SK-N-SH (cell line): ENCODE measurements around the gene SNRPB. TPM values are rescaled to one million over a fixed set of nuclear protein-coding genes. Genes with fewer than 3 reads are reported as not detected.

Source experiments
- CTCF ChIA-PET: fragments of 300-600, 350-600 bp; formaldehyde crosslinking; extraction: SDS; loops from one replicate; lab custom pipeline; 2021; lab: Yijun Ruan, JAX
- POLR2A ChIA-PET: fragments of 350-600 bp; sonication (Branson Sonifier 250); formaldehyde crosslinking; extraction: SDS; loops from one replicate; lab custom pipeline; 2020; ENCODE audit warnings: antibody characterized with exemption, inconsistent platforms; lab: Yijun Ruan, JAX
- DNase-seq: peaks from one replicate; pipeline ENCODE4 v3.0.0; 2012
- H2AFZ ChIP-seq: fragments of 200-600 bp; sonication (generic); 2 replicates; pipeline ENCODE4 v1.8.1; 2016; ENCODE audit warnings: antibody characterized with exemption, mild to moderate bottlenecking, low read depth
- H3F3A ChIP-seq: fragments of 200-600 bp; sonication (generic); replicated peaks from 2 replicates; pipeline ENCODE3; 2016; ENCODE audit warnings: antibody characterized with exemption, mild to moderate bottlenecking; ENCODE audit not compliant: insufficient read depth
- H3K27ac ChIP-seq, 2 experiments: fragments of 200-500 bp in 1 of 2; fragments of 200-600 bp in 1 of 2; sonication (Bioruptor generic) in 1 of 2; sonication (generic), shearing (Covaris generic) in 1 of 2; 2 replicates each; pipeline versions ENCODE4 v1.5.1 to v1.6.1; 2014 to 2016; ENCODE audit warnings: low read depth in 2 of 2, inconsistent platforms in 1 of 2, low read length in 1 of 2, mild to moderate bottlenecking in 1 of 2, mixed read lengths in 1 of 2
- H3K27me3 ChIP-seq: fragments of 200-600 bp; sonication (generic), shearing (Covaris generic); 2 replicates; pipeline ENCODE4 v1.6.1; 2016; ENCODE audit warnings: mixed run types; ENCODE audit not compliant: insufficient read depth
- H3K36me3 ChIP-seq, 2 experiments: fragments of 200-500 bp in 1 of 2; fragments of 200-600 bp in 1 of 2; sonication (Bioruptor generic) in 1 of 2; sonication (generic) in 1 of 2; replicated peaks in 1 of 2; 2 replicates each; pipeline versions ENCODE3 to v1.5.1; 2014 to 2016; ENCODE audit warnings: low read length in 1 of 2, mild to moderate bottlenecking in 1 of 2; ENCODE audit not compliant: insufficient read depth in 2 of 2, control insufficient read depth in 1 of 2
- H3K4me1 ChIP-seq, 2 experiments: fragments of 200-500 bp in 1 of 2; fragments of 200-600 bp in 1 of 2; sonication (Bioruptor generic) in 1 of 2; sonication (generic), shearing (Covaris generic) in 1 of 2; 2 replicates each; pipeline versions ENCODE4 v1.5.1 to v1.6.1; 2014 to 2016; ENCODE audit warnings: low read depth in 1 of 2, low read length in 1 of 2, mixed run types in 1 of 2; ENCODE audit not compliant: insufficient read depth in 2 of 2, control insufficient read depth in 1 of 2
- H3K4me2 ChIP-seq: fragments of 200-600 bp; sonication (generic), shearing (Covaris generic); 2 replicates; pipeline ENCODE4 v1.6.1; 2017; ENCODE audit warnings: mixed run types
- H3K4me3 ChIP-seq, 2 experiments: fragments of 200-500 bp in 1 of 2; fragments of 200-600 bp in 1 of 2; sonication (Bioruptor generic) in 1 of 2; sonication (generic), shearing (Covaris generic) in 1 of 2; 2 replicates each; pipeline versions ENCODE4 v1.5.1 to v1.8.1; 2014 to 2016; ENCODE audit warnings: low read depth in 2 of 2, inconsistent platforms in 1 of 2, low read length in 1 of 2, mild to moderate bottlenecking in 1 of 2, mixed read lengths in 1 of 2, moderate library complexity in 1 of 2
- H3K79me2 ChIP-seq: fragments of 200-600 bp; sonication (generic); 2 replicates; pipeline ENCODE4 v1.8.1; 2017; ENCODE audit warnings: mild to moderate bottlenecking; ENCODE audit not compliant: insufficient read depth
- H3K9ac ChIP-seq: fragments of 200-600 bp; sonication (generic); 2 replicates; pipeline ENCODE4 v1.6.1; 2017; ENCODE audit warnings: mixed run types
- H3K9me2 ChIP-seq: fragments of 200-600 bp; sonication (generic); 2 replicates; pipeline ENCODE4 v1.6.1; 2017; ENCODE audit warnings: mixed run types
- H3K9me3 ChIP-seq: fragments of 200-600 bp; sonication (generic); 2 replicates; pipeline ENCODE4 v1.6.1; 2017; ENCODE audit warnings: mixed run types, mild to moderate bottlenecking, moderate library complexity
- H4K20me1 ChIP-seq: fragments of 200-600 bp; sonication (generic); 2 replicates; pipeline ENCODE4 v1.6.1; 2017; ENCODE audit warnings: mild to moderate bottlenecking, mixed run types; ENCODE audit not compliant: insufficient read depth
- CHD2 ChIP-seq: fragments of 150-350 bp; IDR thresholded peaks from 2 replicates; pipeline ENCODE4 v1.6.1; 2018; ENCODE audit warnings: low read length; ENCODE audit not compliant: partially characterized antibody
- EZH2phosphoT487 ChIP-seq: fragments of 200-600 bp; sonication (generic); IDR thresholded peaks from 2 replicates; pipeline ENCODE4 v1.6.1; 2017; ENCODE audit warnings: low read depth, mixed run types, mild to moderate bottlenecking, antibody characterized with exemption, moderate library complexity, borderline replicate concordance
- FOSL2 ChIP-seq: IDR thresholded peaks from 2 replicates; pipeline ENCODE4 v1.4.0; 2012; ENCODE audit warnings: low read depth, mild to moderate bottlenecking, moderate library complexity, borderline replicate concordance
- GABPA ChIP-seq: IDR thresholded peaks from 2 replicates; pipeline ENCODE4 v1.4.0; 2012; ENCODE audit warnings: low read depth, mild to moderate bottlenecking
- JUND ChIP-seq: IDR thresholded peaks from 2 replicates; pipeline ENCODE4 v1.4.0; 2012
- MXI1 ChIP-seq: IDR thresholded peaks from 2 replicates; pipeline ENCODE4 v1.6.1; 2012; ENCODE audit warnings: mild to moderate bottlenecking, low read depth, low read length, improper control_type of control experiment
- NFIC ChIP-seq: IDR thresholded peaks from 2 replicates; pipeline ENCODE4 v1.4.0; 2012; ENCODE audit warnings: borderline replicate concordance
- RAD21 ChIP-seq: IDR thresholded peaks from 2 replicates; pipeline ENCODE4 v1.6.1; 2012; ENCODE audit warnings: mild to moderate bottlenecking, low read length
- RFX5 ChIP-seq: IDR thresholded peaks from 2 replicates; pipeline ENCODE4 v1.6.1; 2012; ENCODE audit warnings: mild to moderate bottlenecking, improper control_type of control experiment, low read length
- RXRA ChIP-seq: IDR thresholded peaks from 2 replicates; pipeline ENCODE4 v1.4.0; 2012; ENCODE audit warnings: low read depth, mild to moderate bottlenecking, borderline replicate concordance
- SIN3A ChIP-seq: IDR thresholded peaks from 2 replicates; pipeline ENCODE4 v1.6.1; 2012; ENCODE audit warnings: low read depth, mild to moderate bottlenecking, low read length, moderate library complexity, borderline replicate concordance
- SMC3 ChIP-seq: IDR thresholded peaks from 2 replicates; pipeline ENCODE4 v1.6.1; 2012; ENCODE audit warnings: low read depth, low read length, improper control_type of control experiment
- TAF1 ChIP-seq: IDR thresholded peaks from 2 replicates; pipeline ENCODE4 v1.6.1; 2012; ENCODE audit warnings: low read depth, mild to moderate bottlenecking, low read length, moderate library complexity, borderline replicate concordance
- USF1 ChIP-seq: IDR thresholded peaks from 2 replicates; pipeline ENCODE4 v1.4.0; 2012; ENCODE audit warnings: low read depth, borderline replicate concordance
- USF2 ChIP-seq: fragments of 150-350 bp; IDR thresholded peaks from 2 replicates; pipeline ENCODE4 v1.6.1; 2017; ENCODE audit warnings: antibody characterized with exemption, low read length, low read depth, borderline replicate concordance
- WGBS: methylation state at CpG from one replicate; pipeline ENCODE4 v1.1.6; 2017; ENCODE audit warnings: low lambda C conversion rate; 5-methylcytosine and 5-hydroxymethylcytosine counted together
- polyA plus RNA-seq, 3 experiments: library from polyadenylated mRNA; depleted of rRNA; stranded (reverse); fragments of >200 nt; gene quantifications; 2 replicates each; pipeline ENCODE4 v1.2.3, GENCODE V29; 2012
- TF ChIP-seq, protein P1 (sequence below): IDR thresholded peaks from 2 replicates; pipeline ENCODE4 v1.4.0; 2012; ENCODE audit warnings: low read depth
- TF ChIP-seq, protein P2 (sequence below): IDR thresholded peaks from 2 replicates; pipeline ENCODE4; 2012

The SNRPB gene
- polyA plus RNA-seq, 1 of the 3 experiments (the other 2 are of a cell fraction), result 455 TPM

- H3K27me3 ChIP-seq, result no peaks in the 10 kb centered on the region
- peaks cover 26% of the 10 kb centered on the region for H3F3A ChIP-seq
- H2AFZ ChIP-seq, result no peak overlapping the region
- H3K79me2 ChIP-seq, result peaks cover 63% of the 10 kb centered on the region
- H3K4me3 ChIP-seq, result peak overlapping the region; percentile 86 to 89
- H3K36me3 ChIP-seq, result peaks cover 46 to 49% of the 10 kb centered on the region in 2 experiments
- H4K20me1 ChIP-seq, result peaks cover 57% of the 10 kb centered on the region
- TF ChIP-seq RFX5 (no peak), TAF1 (no peak), USF1 (no peak), JUND (no peak), NFIC (no peak), GABPA (no peak), USF2 (no peak), MXI1 (no peak), FOSL2 (no peak), CHD2 (no peak), RXRA (no peak), SMC3 (no peak), EZH2phosphoT487 (no peak), RAD21 (no peak), SIN3A (no peak)
- TF ChIP-seq, protein P1, sequence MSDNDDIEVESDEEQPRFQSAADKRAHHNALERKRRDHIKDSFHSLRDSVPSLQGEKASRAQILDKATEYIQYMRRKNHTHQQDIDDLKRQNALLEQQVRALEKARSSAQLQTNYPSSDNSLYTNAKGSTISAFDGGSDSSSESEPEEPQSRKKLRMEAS, result no peak
- TF ChIP-seq, protein P2, sequence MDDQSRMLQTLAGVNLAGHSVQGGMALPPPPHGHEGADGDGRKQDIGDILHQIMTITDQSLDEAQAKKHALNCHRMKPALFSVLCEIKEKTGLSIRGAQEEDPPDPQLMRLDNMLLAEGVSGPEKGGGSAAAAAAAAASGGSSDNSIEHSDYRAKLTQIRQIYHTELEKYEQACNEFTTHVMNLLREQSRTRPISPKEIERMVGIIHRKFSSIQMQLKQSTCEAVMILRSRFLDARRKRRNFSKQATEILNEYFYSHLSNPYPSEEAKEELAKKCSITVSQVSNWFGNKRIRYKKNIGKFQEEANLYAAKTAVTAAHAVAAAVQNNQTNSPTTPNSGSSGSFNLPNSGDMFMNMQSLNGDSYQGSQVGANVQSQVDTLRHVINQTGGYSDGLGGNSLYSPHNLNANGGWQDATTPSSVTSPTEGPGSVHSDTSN, result no peak
- TF ChIP-seq, all 33 proteins: peak for 0
- H3K4me1 ChIP-seq, result peaks cover 15 to 21% of the 10 kb centered on the region in 2 experiments
- peak overlapping the region; percentile 74 for H3K4me2 ChIP-seq
- H3K9ac ChIP-seq, result peak overlapping the region; percentile 99
- H3K27ac ChIP-seq, result 0 out of 4 replicates have a peak overlapping the region, but pooled peaks of 1 of the 2 experiments have one; percentile 86
- 51% methylated on average over 11 of the region's 11 CpGs for WGBS
- no peak for DNase-seq
- ChIA-PET POLR2A (interaction anchor here (0.9 to 2.5 kb wide), 4 partner anchors 9 to 184 kb away, joined by 3 to 35 read pairs (median 3); partner anchors contain the start of gene NOP56), CTCF (interaction anchor here (0.8 to 3.9 kb wide), 4 partner anchors 13 to 261 kb away, joined by 3 to 19 read pairs (median 14); no protein-coding TSS in a partner anchor)
- no peaks in the 10 kb centered on the region for H3K9me2 ChIP-seq
- no peaks in the 10 kb centered on the region for H3K9me3 ChIP-seq
Observed at GRCh38 chr20:2468581-2469407, 1.8 kb downstream of the SNRPB start.
